SU-DHL-6 (cell line): Measurements from ENCODE around the gene TMEM131L.

Experiments used
- H2AFZ ChIP-seq: fragments of 200-600 bp; sonication (generic); 2 replicates; pipeline ENCODE4 v1.6.1; 2014; ENCODE audit warnings: low read depth, mild to moderate bottlenecking, moderate library complexity, mixed read lengths, antibody characterized with exemption, low read length; ENCODE audit not compliant: severe bottlenecking
- H3F3A ChIP-seq: fragments of 200-600 bp; shearing (Covaris generic); 2 replicates; pipeline ENCODE4 v1.6.0; 2016; ENCODE audit warnings: antibody characterized with exemption, mild to moderate bottlenecking; ENCODE audit not compliant: insufficient read depth
- H3K27ac ChIP-seq: fragments of 200-600 bp; sonication (generic); 2 replicates; pipeline ENCODE4 v1.5.1; 2016; ENCODE audit warnings: low read depth, mild to moderate bottlenecking, low read length, moderate library complexity, mixed read lengths
- H3K27me3 ChIP-seq: fragments of 200-600 bp; sonication (generic), shearing (Covaris generic); 2 replicates; pipeline ENCODE4 v1.6.0; 2014; ENCODE audit warnings: mild to moderate bottlenecking, low read length
- H3K36me3 ChIP-seq: fragments of 200-600 bp; sonication (generic); 2 replicates; pipeline ENCODE4 v1.6.1; 2014; ENCODE audit warnings: mild to moderate bottlenecking, low read length, mixed read lengths
- H3K4me2 ChIP-seq: fragments of 300-600, 200-600 bp; shearing (Covaris generic), sonication (generic); 2 replicates; pipeline ENCODE4 v1.6.0; 2014; ENCODE audit warnings: low read length, low read depth, mild to moderate bottlenecking; ENCODE audit not compliant: poor library complexity, severe bottlenecking
- H3K4me3 ChIP-seq: fragments of 200-600 bp; sonication (generic); 2 replicates; pipeline ENCODE4 v1.5.1; 2014; ENCODE audit warnings: antibody characterized with exemption, low read length, mild to moderate bottlenecking, mixed read lengths; ENCODE audit not compliant: insufficient read depth, poor library complexity, severe bottlenecking
- H3K79me2 ChIP-seq: fragments of 200-600 bp; sonication (generic); 2 replicates; pipeline ENCODE4 v1.6.1; 2014; ENCODE audit warnings: mild to moderate bottlenecking, low read length, moderate library complexity; ENCODE audit not compliant: insufficient read depth
- H3K9ac ChIP-seq: fragments of 200-600 bp; sonication (generic); 2 replicates; pipeline ENCODE4 v1.7.0; 2014; ENCODE audit warnings: mild to moderate bottlenecking, low read length
- H3K9me2 ChIP-seq: fragments of 200-600 bp; sonication (generic); replicated peaks from 2 replicates; pipeline ENCODE4 v1.6.1; 2014; ENCODE audit warnings: low read length; ENCODE audit not compliant: insufficient read depth
- H3K9me3 ChIP-seq: fragments of 200-600 bp; sonication (generic); 2 replicates; pipeline ENCODE4 v1.6.1; 2014; ENCODE audit warnings: low read length, mixed read lengths; ENCODE audit not compliant: insufficient read depth
- H4K20me1 ChIP-seq: fragments of 200-600 bp; sonication (generic); 2 replicates; pipeline ENCODE4 v1.6.1; 2014; ENCODE audit warnings: low read depth, mild to moderate bottlenecking, antibody characterized with exemption, low read length, moderate library complexity, mixed read lengths
- CTCF ChIP-seq: fragments of 200-600 bp; sonication (generic); IDR thresholded peaks from one replicate; pipeline ENCODE4 v1.5.1; 2017; ENCODE audit warnings: antibody characterized with exemption, mild to moderate bottlenecking, low read length, moderate library complexity; ENCODE audit not compliant: insufficient read depth, poor library complexity, severe bottlenecking
- EZH2phosphoT487 ChIP-seq: fragments of 200-600 bp; sonication (generic), shearing (Covaris generic); conservative IDR thresholded peaks from 2 replicates; pipeline ENCODE4 v1.6.1; 2018; ENCODE audit warnings: mild to moderate bottlenecking, antibody characterized with exemption, low read length, moderate library complexity, mixed read lengths

The TMEM131L gene

GRCh38 chr4:153537493-153537960 is 71.4 kb downstream of the TMEM131L start:
- no peak overlapping the region for H3K27ac ChIP-seq
- TF ChIP-seq EZH2phosphoT487: no peak
- no peak for TF ChIP-seq CTCF
- H3F3A ChIP-seq: peaks cover 16% of the 10 kb centered on the region; the same call in 1 of the 2 replicates
- H3K9ac ChIP-seq: no peak overlapping the region
- no peak overlapping the region for H2AFZ ChIP-seq
- no peaks in the 10 kb centered on the region for H3K9me3 ChIP-seq
- H3K79me2 ChIP-seq: peaks cover 100% of the 10 kb centered on the region
- H3K27me3 ChIP-seq: no peaks in the 10 kb centered on the region
- peaks cover 29% of the 10 kb centered on the region for H4K20me1 ChIP-seq
- H3K9me2 ChIP-seq: no peaks in the 10 kb centered on the region
- H3K4me2 ChIP-seq: no peak overlapping the region
- no peak overlapping the region for H3K4me3 ChIP-seq
- peaks cover 20% of the 10 kb centered on the region for H3K36me3 ChIP-seq

GRCh38 chr4:153538487-153539357 is 72.6 kb downstream of the TMEM131L start:
- no peaks in the 10 kb centered on the region for H3K27me3 ChIP-seq
- TF ChIP-seq CTCF (no peak), EZH2phosphoT487 (no peak)
- peaks cover 31% of the 10 kb centered on the region for H4K20me1 ChIP-seq
- no peak overlapping the region for H2AFZ ChIP-seq
- peaks cover 21% of the 10 kb centered on the region for H3K36me3 ChIP-seq
- peaks cover 12% of the 10 kb centered on the region; the same call in 1 of the 2 replicates for H3F3A ChIP-seq
- no peaks in the 10 kb centered on the region for H3K9me2 ChIP-seq
- H3K9ac ChIP-seq: no peak overlapping the region
- peaks cover 100% of the 10 kb centered on the region for H3K79me2 ChIP-seq
- H3K4me3 ChIP-seq: no peak overlapping the region
- H3K9me3 ChIP-seq: no peaks in the 10 kb centered on the region
- H3K27ac ChIP-seq: no peak overlapping the region
- H3K4me2 ChIP-seq: no peak overlapping the region

GRCh38 chr4:153539422-153539821 is 73.3 kb downstream of the TMEM131L start:
- Histone ChIP-seq H3F3A (peaks cover 12% of the 10 kb centered on the region; the same call in 1 of the 2 replicates), H3K9me2 (no peaks in the 10 kb centered on the region), H2AFZ (no peak overlapping the region), H3K4me2 (no peak overlapping the region), H3K27ac (no peak overlapping the region), H3K79me2 (peaks cover 100% of the 10 kb centered on the region), H3K9me3 (no peaks in the 10 kb centered on the region), H3K27me3 (no peaks in the 10 kb centered on the region), H3K9ac (no peak overlapping the region), H3K4me3 (no peak overlapping the region), H3K36me3 (peaks cover 18% of the 10 kb centered on the region), H4K20me1 (peaks cover 29% of the 10 kb centered on the region)
- TF ChIP-seq EZH2phosphoT487 (no peak), CTCF (no peak)
